KMS-11 (cell line): ENCODE results near the gene METTL24.

Experiments used
- H2AFZ ChIP-seq: fragments of 200-600 bp; sonication (generic); 2 replicates; pipeline ENCODE4 v1.6.1; 2016; ENCODE audit warnings: antibody characterized with exemption, mixed run types, low read depth
- H3K27ac ChIP-seq: fragments of 200-600 bp; sonication (generic); 2 replicates; pipeline ENCODE4 v1.6.1; 2016; ENCODE audit warnings: mild to moderate bottlenecking, mixed run types
- H3K27me3 ChIP-seq: fragments of 200-600 bp; sonication (generic); 2 replicates; pipeline ENCODE4 v1.6.1; 2017; ENCODE audit warnings: mild to moderate bottlenecking, low read depth, mixed run types, moderate library complexity; ENCODE audit not compliant: insufficient read depth
- H3K36me3 ChIP-seq: fragments of 200-600 bp; sonication (generic); 2 replicates; pipeline ENCODE4 v1.6.1; 2017; ENCODE audit warnings: mild to moderate bottlenecking, mixed run types; ENCODE audit not compliant: insufficient read depth
- H3K4me1 ChIP-seq: fragments of 200-600 bp; sonication (generic); 2 replicates; pipeline ENCODE4 v1.6.1; 2016; ENCODE audit warnings: mild to moderate bottlenecking, low read depth, mixed run types; ENCODE audit not compliant: poor library complexity, severe bottlenecking
- H3K4me2 ChIP-seq: fragments of 200-600 bp; sonication (generic); 2 replicates; pipeline ENCODE4 v1.7.0; 2016; ENCODE audit warnings: mild to moderate bottlenecking, mixed run types
- H3K4me3 ChIP-seq: fragments of 200-600 bp; sonication (generic); IDR thresholded peaks from 2 replicates; pipeline ENCODE4 v1.6.1; 2017; ENCODE audit warnings: low read depth, low read length, mixed read lengths; ENCODE audit not compliant: insufficient read depth
- H3K79me2 ChIP-seq: fragments of 200-600 bp; sonication (generic); 2 replicates; pipeline ENCODE4 v1.6.1; 2016; ENCODE audit warnings: low read depth, mixed run types; ENCODE audit not compliant: insufficient read depth
- H3K9ac ChIP-seq: fragments of 200-600 bp; sonication (generic); 2 replicates; pipeline ENCODE4 v1.6.1; 2016; ENCODE audit warnings: mild to moderate bottlenecking, mixed run types
- H4K20me1 ChIP-seq: fragments of 200-600 bp; sonication (generic); 2 replicates; pipeline ENCODE4 v1.6.1; 2016; ENCODE audit warnings: mild to moderate bottlenecking, mixed run types; ENCODE audit not compliant: insufficient read depth
- CTCF ChIP-seq: fragments of 200-600 bp; sonication (generic); conservative IDR thresholded peaks from 2 replicates; pipeline ENCODE4 v1.6.1; 2017; ENCODE audit warnings: low read depth, mild to moderate bottlenecking, antibody characterized with exemption, low read length, moderate library complexity, mixed read lengths

METTL24 gene, protein sequence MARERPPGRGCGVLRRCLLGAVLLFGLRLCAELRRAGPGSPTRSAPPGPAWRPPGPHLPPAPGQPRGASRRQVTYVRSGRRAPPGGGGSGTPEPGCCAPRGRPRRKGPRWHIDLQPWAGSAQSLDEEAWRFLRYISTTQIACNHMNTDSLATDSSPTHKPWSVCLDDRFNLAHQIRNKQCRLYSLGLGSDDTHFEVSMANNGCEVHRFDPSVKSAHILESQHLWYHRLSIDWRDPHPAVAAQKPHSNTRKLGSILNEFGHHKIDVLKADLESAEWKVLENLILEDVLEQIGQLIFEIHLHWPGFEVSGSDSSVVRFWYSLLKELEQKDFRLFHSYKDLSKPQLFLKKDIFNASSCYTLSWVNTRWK

DNA sequence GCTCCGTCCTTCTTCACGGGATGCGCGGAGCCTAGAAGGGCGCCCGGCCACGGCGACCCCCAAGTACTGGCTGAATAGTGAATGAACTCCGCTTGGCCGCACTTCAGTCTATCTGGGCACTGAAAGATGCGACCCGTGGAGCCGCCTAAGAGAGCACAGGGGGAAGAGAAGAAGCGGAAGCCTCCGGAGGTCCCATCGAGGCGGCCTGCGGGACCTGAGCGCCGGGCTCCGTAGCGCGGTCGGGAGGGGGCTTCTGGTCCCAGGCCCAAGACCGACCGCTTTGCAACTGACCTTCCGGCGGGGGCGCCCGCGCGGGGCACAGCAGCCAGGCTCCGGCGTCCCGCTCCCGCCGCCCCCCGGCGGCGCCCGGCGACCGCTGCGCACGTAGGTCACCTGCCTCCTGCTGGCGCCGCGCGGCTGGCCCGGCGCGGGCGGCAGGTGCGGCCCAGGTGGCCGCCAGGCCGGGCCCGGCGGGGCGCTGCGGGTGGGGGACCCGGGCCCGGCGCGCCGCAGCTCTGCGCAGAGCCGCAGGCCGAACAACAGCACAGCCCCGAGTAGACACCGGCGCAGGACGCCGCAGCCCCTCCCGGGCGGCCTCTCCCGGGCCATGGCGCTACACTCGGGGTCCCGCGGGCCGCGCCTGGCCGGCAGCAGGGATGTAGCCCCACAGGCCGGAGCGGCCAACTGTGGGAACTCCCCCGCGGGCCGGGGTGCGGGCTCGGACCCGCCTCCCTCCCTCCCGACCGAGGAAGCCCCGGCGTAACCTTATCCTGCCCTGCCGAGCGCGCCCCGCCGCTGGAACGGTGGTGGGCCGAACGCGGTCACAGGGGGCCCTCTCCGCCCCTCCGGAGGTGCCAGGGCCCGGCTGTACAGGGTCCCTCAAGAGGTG, at the start of gene METTL24:
Gene METTL24 (minus strand): TSS at position 686 of the 889 bp plus-strand sequence. CDS start 77 bp downstream, at position 609.
- H2AFZ ChIP-seq: no peak within 1 kb of the TSS
- no peak within 1 kb of the TSS for H3K4me2 ChIP-seq
- no peaks in the 10 kb centered on the region for H4K20me1 ChIP-seq
- H3K79me2 ChIP-seq: no peaks in the 10 kb centered on the region
- no peak within 1 kb of the TSS for H3K9ac ChIP-seq
- TF ChIP-seq CTCF: no peak
- H3K27ac ChIP-seq: no peak within 1 kb of the TSS
- H3K27me3 ChIP-seq: no peaks in the 10 kb centered on the region
- H3K36me3 ChIP-seq: no peaks in the 10 kb centered on the region
- no peaks in the 10 kb centered on the region for H3K4me1 ChIP-seq
- no peak within 1 kb of the TSS for H3K4me3 ChIP-seq

DNA sequence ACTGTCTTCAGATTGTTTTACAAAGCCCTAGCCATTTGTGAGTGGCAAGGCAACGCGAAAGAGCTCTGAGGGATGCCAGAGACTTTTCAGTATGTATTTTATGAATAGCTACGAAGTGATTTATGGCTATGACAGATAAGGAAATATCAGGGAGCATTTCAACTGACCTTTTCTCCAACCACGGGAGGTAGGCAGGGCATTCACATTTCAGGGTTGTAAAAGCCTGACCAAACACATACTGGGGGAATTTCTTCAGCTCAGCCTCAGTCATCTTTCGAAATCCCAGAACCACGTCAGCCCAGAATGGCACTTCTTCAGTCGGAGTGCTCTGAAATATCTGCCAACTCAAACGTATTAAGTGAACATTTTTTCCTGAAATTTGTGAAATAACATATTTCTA, 46.5 kb upstream of the METTL24 start:
- Histone ChIP-seq H3K4me1 (peaks cover 18% of the 10 kb centered on the region), H3K36me3 (no peaks in the 10 kb centered on the region), H3K4me3 (no peak overlapping the region), H3K79me2 (no peaks in the 10 kb centered on the region), H3K9ac (no peak overlapping the region), H3K27ac (no peak overlapping the region), H2AFZ (no peak overlapping the region), H3K4me2 (no peak overlapping the region), H3K27me3 (no peaks in the 10 kb centered on the region), H4K20me1 (no peaks in the 10 kb centered on the region)
- no peak for TF ChIP-seq CTCF

DNA sequence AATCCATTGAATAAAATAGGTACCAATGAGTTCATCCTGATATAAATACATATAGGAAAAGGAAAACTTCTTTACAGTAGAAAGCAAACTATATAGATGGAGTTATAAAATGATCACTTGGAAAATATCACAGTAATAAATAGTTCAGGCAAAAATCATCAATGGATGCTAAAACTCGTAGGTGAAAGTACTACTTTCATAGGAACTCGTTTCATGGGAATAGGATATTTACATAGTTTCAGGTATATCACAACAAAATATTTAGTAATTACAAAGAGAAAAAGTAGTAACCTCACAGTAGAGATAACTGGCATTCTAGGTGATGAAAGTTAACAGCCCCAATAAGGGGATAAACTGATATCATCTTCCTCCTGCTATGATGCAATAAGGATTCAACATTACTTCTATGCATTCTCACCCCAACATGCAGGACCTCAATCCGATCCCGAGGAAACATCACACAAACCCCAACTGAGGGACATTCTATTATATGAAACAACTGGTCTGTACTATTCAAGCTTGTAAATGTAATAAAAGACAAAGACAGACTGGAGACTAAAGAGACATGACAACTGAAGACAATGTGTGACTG, 43.5 kb upstream of the METTL24 start:
- Histone ChIP-seq H3K36me3 (no peaks in the 10 kb centered on the region), H4K20me1 (no peaks in the 10 kb centered on the region), H3K9ac (no peak overlapping the region), H3K27ac (no peak overlapping the region), H3K4me1 (peaks cover 18% of the 10 kb centered on the region), H3K4me2 (no peak overlapping the region; the same call in 1 of the 2 replicates), H3K27me3 (no peaks in the 10 kb centered on the region), H3K4me3 (no peak overlapping the region), H3K79me2 (no peaks in the 10 kb centered on the region), H2AFZ (no peak overlapping the region)
- TF ChIP-seq CTCF: no peak

- Histone ChIP-seq H3K9ac (no peak overlapping the region), H2AFZ (no peak overlapping the region), H3K4me3 (no peak overlapping the region), H3K27me3 (no peaks in the 10 kb centered on the region), H3K79me2 (no peaks in the 10 kb centered on the region), H4K20me1 (no peaks in the 10 kb centered on the region), H3K4me2 (no peak overlapping the region), H3K36me3 (no peaks in the 10 kb centered on the region), H3K27ac (no peak overlapping the region), H3K4me1 (peaks cover 18% of the 10 kb centered on the region)
- no peak for TF ChIP-seq CTCF
Measured at GRCh38 chr6:110400208-110400607, 42.1 kb upstream of the METTL24 start.
